ENCODE measurements around the gene ANKRD31.

Gene ANKRD31

DNA sequence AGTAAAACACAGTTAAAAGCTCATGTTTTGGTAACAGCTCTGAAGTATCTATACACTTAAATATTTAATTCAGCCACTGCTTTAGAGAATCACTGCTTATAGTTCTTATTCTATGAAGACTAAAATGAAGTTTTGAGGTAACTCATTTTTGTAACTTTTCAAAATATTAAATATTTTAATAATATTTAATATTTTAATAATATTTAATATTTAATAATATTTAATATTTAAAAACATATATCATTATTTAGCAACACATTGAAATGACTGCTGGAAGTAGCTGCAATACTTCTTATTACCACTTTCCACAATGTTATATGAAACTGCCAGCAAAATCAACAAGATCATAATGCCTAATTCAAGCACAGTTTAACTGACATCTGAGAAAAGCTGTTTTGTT is 165.6 kb downstream of the ANKRD31 start:
- TF ChIP-seq, protein P1, sequence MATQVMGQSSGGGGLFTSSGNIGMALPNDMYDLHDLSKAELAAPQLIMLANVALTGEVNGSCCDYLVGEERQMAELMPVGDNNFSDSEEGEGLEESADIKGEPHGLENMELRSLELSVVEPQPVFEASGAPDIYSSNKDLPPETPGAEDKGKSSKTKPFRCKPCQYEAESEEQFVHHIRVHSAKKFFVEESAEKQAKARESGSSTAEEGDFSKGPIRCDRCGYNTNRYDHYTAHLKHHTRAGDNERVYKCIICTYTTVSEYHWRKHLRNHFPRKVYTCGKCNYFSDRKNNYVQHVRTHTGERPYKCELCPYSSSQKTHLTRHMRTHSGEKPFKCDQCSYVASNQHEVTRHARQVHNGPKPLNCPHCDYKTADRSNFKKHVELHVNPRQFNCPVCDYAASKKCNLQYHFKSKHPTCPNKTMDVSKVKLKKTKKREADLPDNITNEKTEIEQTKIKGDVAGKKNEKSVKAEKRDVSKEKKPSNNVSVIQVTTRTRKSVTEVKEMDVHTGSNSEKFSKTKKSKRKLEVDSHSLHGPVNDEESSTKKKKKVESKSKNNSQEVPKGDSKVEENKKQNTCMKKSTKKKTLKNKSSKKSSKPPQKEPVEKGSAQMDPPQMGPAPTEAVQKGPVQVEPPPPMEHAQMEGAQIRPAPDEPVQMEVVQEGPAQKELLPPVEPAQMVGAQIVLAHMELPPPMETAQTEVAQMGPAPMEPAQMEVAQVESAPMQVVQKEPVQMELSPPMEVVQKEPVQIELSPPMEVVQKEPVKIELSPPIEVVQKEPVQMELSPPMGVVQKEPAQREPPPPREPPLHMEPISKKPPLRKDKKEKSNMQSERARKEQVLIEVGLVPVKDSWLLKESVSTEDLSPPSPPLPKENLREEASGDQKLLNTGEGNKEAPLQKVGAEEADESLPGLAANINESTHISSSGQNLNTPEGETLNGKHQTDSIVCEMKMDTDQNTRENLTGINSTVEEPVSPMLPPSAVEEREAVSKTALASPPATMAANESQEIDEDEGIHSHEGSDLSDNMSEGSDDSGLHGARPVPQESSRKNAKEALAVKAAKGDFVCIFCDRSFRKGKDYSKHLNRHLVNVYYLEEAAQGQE (IDR thresholded peaks at IDR 0.05; ENCODE audit: insufficient read depth in 1 of 2, low read depth in 2 of 2, low read length in 2 of 2), result no peak
- TF ChIP-seq POLR2AphosphoS5 (IDR thresholded peaks at IDR 0.05; ENCODE audit: low read depth, low read length) (no peak), SIN3A (IDR thresholded peaks at IDR 0.05; ENCODE audit: borderline replicate concordance, insufficient read depth, low read length) (no peak), FOXP2 (optimal IDR thresholded peaks at IDR 0.05; ENCODE audit: borderline replicate concordance, extremely low read depth, extremely low read length, insufficient read depth) (no peak), TAF1 (IDR thresholded peaks at IDR 0.05; ENCODE audit: borderline replicate concordance, insufficient read depth, low read length) (no peak)

DNA sequence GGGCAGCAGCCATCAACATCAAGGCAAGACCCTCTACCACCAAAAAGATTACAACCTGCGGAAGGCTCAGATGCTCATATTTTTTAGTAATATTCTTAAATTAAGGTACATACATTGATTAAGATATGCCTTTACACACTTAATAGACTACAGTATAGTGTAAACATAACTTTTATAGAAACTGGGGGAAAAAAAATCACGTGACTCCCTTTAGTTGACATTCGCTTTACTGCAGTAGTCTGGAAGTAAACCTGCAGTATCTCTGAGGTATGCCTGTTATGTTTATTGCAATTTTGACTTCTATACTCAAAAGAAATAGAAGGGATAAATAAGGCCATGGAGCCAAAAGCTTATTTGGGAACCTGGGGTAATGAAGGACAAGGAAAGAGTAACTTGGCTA is 169.2 kb downstream of the ANKRD31 start:
- no peak for TF ChIP-seq POLR2AphosphoS5 (IDR thresholded peaks at IDR 0.05; ENCODE audit: low read depth, low read length)
- no peak for TF ChIP-seq SIN3A (IDR thresholded peaks at IDR 0.05; ENCODE audit: borderline replicate concordance, insufficient read depth, low read length)

GRCh38 chr5:75062925-75063531 is 173.7 kb downstream of the ANKRD31 start:
- TF ChIP-seq FOXP2 (optimal IDR thresholded peaks at IDR 0.05; ENCODE audit: borderline replicate concordance, extremely low read depth, extremely low read length, insufficient read depth) (no peak), POLR2AphosphoS5 (IDR thresholded peaks at IDR 0.05; ENCODE audit: low read depth, low read length) (no peak), SIN3A (IDR thresholded peaks at IDR 0.05; ENCODE audit: borderline replicate concordance, insufficient read depth, low read length) (no peak), TAF1 (IDR thresholded peaks at IDR 0.05; ENCODE audit: borderline replicate concordance, insufficient read depth, low read length) (no peak)
- TF ChIP-seq, protein P1 (IDR thresholded peaks at IDR 0.05; ENCODE audit: insufficient read depth in 1 of 2, low read depth in 2 of 2, low read length in 2 of 2), result no peak

DNA sequence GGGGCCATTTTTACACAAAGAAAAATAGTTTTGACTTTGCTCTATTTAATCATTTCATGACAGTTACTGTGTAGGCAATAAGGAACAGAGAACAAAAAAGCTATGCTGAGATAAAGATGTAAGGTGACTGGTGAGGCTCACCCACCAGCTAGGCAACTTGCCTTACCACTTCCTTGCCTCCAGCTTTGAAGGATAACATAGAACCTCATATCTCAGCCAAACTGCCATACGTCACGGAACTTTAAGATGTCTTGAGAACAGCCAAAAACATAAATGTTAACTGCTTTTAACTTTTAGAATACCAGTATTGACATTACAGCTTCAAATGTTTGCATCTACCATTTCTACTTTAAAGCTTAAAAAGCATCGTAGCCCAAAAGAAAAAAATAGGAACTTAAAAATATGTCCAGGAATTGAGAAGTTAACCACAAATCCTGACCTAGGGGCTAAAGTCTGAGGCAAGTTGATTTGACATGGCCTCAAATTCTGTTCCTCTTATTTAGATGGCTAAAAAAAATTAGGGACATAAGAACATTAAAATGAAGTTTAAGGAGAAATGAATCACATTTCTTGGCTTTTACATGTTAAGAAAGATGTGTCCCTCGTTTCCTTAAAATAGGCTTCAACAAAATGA is 176.6 kb downstream of the ANKRD31 start:
- TF ChIP-seq SIN3A (IDR thresholded peaks at IDR 0.05; ENCODE audit: borderline replicate concordance, insufficient read depth, low read length), result no peak
- TF ChIP-seq, protein P1 (IDR thresholded peaks at IDR 0.05; ENCODE audit: insufficient read depth in 1 of 2, low read depth in 2 of 2, low read length in 2 of 2), result no peak
- TF ChIP-seq FOXP2 (optimal IDR thresholded peaks at IDR 0.05; ENCODE audit: borderline replicate concordance, extremely low read depth, extremely low read length, insufficient read depth), result no peak
- TF ChIP-seq TAF1 (IDR thresholded peaks at IDR 0.05; ENCODE audit: borderline replicate concordance, insufficient read depth, low read length), result no peak
- no peak for TF ChIP-seq POLR2AphosphoS5 (IDR thresholded peaks at IDR 0.05; ENCODE audit: low read depth, low read length)

GRCh38 chr5:75058986-75059535 is 177.6 kb downstream of the ANKRD31 start:
- TF ChIP-seq FOXP2 (optimal IDR thresholded peaks at IDR 0.05; ENCODE audit: borderline replicate concordance, extremely low read depth, extremely low read length, insufficient read depth) (no peak), TAF1 (IDR thresholded peaks at IDR 0.05; ENCODE audit: borderline replicate concordance, insufficient read depth, low read length) (no peak), POLR2AphosphoS5 (IDR thresholded peaks at IDR 0.05; ENCODE audit: low read depth, low read length) (no peak), SIN3A (IDR thresholded peaks at IDR 0.05; ENCODE audit: borderline replicate concordance, insufficient read depth, low read length) (no peak)
- TF ChIP-seq, protein P1 (IDR thresholded peaks at IDR 0.05; ENCODE audit: insufficient read depth in 1 of 2, low read depth in 2 of 2, low read length in 2 of 2), result no peak
